ENCODE measurements around the gene RAD51B.
A peak's percentile ranks its signal among the peaks of the same experiment; 100 is the strongest.

The RAD51B gene

DNA sequence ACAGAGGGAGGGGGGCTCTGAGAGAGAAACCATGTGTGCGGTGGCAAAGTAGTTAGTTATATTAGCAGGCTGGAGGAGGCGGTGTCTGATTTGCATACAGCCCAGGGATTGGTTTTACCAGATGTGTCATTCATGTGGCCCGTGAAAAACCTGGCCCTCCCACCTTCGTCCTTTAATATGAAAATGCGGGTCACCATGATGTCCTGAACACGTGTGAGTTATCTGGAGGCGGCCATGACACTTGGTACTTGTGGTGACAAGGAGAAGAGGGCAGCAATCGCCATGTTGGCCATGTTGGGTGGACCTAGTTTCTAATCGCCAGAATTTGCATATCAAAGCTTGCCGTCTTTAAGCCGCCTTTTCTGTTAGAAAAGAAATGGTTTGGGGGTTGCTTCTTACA lies 108.8 kb downstream of the RAD51B start:
- TF ChIP-seq, protein P1, sequence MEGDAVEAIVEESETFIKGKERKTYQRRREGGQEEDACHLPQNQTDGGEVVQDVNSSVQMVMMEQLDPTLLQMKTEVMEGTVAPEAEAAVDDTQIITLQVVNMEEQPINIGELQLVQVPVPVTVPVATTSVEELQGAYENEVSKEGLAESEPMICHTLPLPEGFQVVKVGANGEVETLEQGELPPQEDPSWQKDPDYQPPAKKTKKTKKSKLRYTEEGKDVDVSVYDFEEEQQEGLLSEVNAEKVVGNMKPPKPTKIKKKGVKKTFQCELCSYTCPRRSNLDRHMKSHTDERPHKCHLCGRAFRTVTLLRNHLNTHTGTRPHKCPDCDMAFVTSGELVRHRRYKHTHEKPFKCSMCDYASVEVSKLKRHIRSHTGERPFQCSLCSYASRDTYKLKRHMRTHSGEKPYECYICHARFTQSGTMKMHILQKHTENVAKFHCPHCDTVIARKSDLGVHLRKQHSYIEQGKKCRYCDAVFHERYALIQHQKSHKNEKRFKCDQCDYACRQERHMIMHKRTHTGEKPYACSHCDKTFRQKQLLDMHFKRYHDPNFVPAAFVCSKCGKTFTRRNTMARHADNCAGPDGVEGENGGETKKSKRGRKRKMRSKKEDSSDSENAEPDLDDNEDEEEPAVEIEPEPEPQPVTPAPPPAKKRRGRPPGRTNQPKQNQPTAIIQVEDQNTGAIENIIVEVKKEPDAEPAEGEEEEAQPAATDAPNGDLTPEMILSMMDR (conservative IDR thresholded peaks at IDR 0.05; ENCODE audit: control insufficient read depth, insufficient read depth, low read depth, low read length): no peak
- DNase-seq (ENCODE audit: low read depth): no peak

DNA sequence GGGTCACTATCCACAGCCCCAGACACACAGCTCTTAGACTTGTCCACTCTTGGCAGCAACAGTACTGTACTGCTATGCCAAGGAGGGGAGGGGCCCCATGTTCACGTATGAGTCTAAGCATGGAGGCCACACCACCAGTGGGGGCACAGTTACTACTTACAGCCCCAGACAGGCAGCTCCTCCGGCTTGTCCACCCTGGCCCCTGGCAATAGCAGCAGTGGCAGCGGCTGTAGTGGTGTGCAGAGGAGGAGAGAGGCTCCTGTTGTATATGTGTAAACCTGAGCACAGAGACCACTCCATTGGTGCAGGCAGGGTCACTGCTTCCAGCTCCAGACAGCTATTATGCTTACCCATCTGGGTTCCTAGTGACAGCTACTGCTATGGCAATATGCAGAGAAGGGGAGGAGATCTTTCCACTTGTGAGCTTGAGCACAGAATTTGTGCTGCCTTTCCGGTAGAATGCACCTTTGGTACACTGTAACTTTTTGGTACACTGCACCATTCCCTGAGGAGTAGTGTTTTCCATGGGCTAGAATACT lies 113.2 kb downstream of the RAD51B start:
- DNase-seq (ENCODE audit: low read depth): no peak
- no peak overlapping the region for H3K4me3 ChIP-seq (ENCODE audit: control insufficient read depth, low read depth, low read length)
- TF ChIP-seq, protein P1 (conservative IDR thresholded peaks at IDR 0.05; ENCODE audit: control insufficient read depth, insufficient read depth, low read depth, low read length): no peak

More for the DNA sequence above, 108.8 kb downstream of the RAD51B start:
- H3K4me3 ChIP-seq (ENCODE audit: control insufficient read depth, low read depth, low read length): no peak overlapping the region

DNA sequence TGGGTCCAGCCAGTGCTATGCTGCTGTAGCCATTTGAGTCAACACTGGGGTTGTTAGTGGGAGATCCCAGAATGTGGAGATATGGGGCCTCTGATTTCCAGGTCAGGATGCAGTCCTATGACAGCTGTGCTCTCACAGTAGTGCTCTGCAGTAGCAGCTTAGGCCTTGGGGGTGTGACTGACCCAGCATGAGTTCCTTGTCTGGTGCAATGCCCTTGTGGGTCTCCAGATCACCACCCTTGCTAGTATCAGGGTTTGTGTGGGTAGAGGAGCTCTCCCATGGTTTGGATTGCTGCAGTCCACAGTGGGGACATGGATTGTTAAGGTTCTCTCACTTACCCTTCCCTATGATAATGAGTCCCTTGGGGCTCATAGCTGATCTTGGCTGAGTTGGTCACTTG lies 113.7 kb downstream of the RAD51B start:
- no peak for DNase-seq (ENCODE audit: low read depth)
- TF ChIP-seq, protein P1 (conservative IDR thresholded peaks at IDR 0.05; ENCODE audit: control insufficient read depth, insufficient read depth, low read depth, low read length): no peak
- no peak overlapping the region for H3K4me3 ChIP-seq (ENCODE audit: control insufficient read depth, low read depth, low read length)

DNA sequence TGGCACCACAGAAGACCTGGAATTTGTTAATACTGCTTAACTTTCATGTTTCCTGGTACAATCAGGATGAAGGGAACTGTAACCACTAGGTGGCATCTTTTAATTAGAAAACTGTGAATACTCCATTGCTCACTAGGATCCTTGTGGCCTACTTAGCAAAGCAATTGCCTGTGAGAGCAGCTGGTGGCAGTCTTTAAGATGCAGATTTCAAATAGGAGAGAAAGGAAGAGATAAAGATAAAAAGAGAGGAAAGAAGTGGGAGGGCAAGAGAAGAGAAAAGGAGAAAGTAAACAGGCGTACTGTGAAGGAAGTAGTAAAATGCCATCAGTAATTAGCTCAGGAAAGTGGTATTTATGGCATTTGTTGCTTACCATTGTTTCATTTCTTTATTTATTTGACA lies 114.5 kb downstream of the RAD51B start:
- TF ChIP-seq, protein P1 (conservative IDR thresholded peaks at IDR 0.05; ENCODE audit: control insufficient read depth, insufficient read depth, low read depth, low read length): peak; percentile 66
- DNase-seq (ENCODE audit: low read depth): peak; percentile 89
- H3K4me3 ChIP-seq (ENCODE audit: control insufficient read depth, low read depth, low read length): no peak overlapping the region

DNA sequence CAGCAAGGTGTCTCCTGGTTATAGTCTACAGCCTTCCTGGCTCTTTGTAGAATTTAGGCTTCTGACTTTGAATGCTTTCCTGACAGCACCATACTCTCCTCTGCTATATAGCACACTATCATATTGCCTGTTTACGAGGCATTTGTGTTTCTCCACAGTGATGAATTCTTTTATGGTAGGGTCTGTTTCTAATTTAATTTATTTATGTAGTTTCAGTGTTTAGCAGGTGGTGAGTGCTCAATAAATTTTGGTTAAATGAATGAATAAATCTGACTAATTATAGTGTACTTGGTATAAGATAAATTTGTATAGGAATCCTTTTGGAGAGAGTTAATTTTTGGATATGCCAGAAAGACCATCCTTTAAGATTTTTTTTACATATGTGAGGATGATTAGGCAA lies 115.3 kb downstream of the RAD51B start:
- TF ChIP-seq, protein P1 (conservative IDR thresholded peaks at IDR 0.05; ENCODE audit: control insufficient read depth, insufficient read depth, low read depth, low read length): no peak
- no peak overlapping the region for H3K4me3 ChIP-seq (ENCODE audit: control insufficient read depth, low read depth, low read length)
- DNase-seq (ENCODE audit: low read depth): no peak

DNA sequence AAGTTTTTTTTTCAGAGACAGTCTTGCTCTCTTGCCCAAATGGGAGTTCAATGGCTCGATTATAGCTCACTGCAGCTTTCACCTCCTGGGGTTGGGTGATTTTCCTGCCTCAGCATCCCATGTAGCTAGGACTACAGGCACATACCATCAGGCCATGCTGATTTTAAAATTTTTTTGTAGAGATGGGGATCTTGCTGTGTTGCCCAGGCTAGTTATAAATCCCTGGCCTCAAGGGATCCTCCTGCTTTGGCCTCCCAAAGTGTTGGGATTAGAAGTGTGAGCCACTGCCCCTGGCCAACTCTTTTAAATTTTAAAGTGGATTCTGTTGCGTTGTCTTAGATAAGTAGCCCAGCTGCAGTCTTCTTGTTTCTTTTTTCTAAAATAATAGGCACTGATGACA lies 115.8 kb downstream of the RAD51B start:
- TF ChIP-seq, protein P1 (conservative IDR thresholded peaks at IDR 0.05; ENCODE audit: control insufficient read depth, insufficient read depth, low read depth, low read length): no peak
- no peak overlapping the region for H3K4me3 ChIP-seq (ENCODE audit: control insufficient read depth, low read depth, low read length)
- no peak for DNase-seq (ENCODE audit: low read depth)

DNA sequence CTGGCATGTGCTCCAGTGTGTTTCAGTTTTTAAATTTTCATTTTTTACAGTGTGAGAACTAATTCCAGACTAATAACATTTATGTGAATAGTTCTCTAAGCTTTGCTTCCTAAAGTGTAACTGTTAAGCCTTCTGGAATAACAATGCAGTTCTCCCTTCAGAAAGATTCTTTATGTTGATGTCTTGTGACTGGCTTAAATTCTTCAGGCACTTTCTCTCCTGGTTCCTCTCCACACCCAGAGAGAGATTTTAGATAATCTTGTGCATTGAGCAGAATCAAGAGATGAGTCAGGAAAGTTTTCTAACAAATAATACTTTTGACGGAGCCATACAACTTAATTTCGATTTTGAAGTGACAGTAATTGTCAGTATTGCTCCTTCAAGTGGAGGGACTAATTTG lies 118.5 kb downstream of the RAD51B start:
- TF ChIP-seq, protein P1 (conservative IDR thresholded peaks at IDR 0.05; ENCODE audit: control insufficient read depth, insufficient read depth, low read depth, low read length): no peak
- H3K4me3 ChIP-seq (ENCODE audit: control insufficient read depth, low read depth, low read length): no peak overlapping the region
- no peak for DNase-seq (ENCODE audit: low read depth)

All from fibroblast of mammary gland (primary cell).